ENCODE results near the gene MGP.

DNA sequence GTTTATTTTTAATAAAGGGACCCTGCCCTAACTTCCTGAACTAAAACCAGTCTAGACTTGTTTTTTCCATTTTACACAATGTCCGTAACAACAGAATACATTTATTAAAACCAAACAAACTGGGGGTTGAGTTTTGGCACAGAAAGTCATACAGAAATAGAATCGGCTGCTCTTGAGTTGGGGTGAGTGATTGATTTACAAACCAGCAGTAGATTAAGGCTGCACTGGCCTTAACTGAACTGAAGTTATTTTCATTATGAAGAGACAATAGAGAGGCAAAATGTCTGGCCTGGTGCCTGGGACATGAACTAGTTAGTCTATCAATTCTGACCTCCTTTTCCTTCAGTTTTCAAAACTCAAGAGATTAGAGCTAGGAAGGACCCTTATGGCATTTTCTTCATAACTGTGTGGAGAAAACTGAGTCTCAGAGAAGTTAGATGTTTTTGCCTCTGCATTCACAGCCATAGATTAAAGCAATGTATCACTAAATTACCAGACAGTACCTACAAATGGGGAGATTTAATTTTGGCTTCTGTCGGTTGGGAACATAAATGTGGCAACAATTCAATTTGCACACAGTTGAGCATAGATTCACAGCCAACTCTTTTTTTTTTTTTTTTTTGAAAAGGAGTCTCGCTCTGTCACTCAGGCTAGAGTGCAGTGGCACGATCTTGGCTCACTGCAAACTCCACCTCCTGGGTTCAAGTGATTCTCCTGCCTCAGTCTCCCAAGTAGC is 19.8 kb upstream of the MGP start:
- no peak for TF ChIP-seq POLR2A (IDR thresholded peaks at IDR 0.05)
- TF ChIP-seq, protein P1, sequence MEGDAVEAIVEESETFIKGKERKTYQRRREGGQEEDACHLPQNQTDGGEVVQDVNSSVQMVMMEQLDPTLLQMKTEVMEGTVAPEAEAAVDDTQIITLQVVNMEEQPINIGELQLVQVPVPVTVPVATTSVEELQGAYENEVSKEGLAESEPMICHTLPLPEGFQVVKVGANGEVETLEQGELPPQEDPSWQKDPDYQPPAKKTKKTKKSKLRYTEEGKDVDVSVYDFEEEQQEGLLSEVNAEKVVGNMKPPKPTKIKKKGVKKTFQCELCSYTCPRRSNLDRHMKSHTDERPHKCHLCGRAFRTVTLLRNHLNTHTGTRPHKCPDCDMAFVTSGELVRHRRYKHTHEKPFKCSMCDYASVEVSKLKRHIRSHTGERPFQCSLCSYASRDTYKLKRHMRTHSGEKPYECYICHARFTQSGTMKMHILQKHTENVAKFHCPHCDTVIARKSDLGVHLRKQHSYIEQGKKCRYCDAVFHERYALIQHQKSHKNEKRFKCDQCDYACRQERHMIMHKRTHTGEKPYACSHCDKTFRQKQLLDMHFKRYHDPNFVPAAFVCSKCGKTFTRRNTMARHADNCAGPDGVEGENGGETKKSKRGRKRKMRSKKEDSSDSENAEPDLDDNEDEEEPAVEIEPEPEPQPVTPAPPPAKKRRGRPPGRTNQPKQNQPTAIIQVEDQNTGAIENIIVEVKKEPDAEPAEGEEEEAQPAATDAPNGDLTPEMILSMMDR (IDR thresholded peaks at IDR 0.05) = no peak
